CD4-positive, alpha-beta T cell (primary cell): ENCODE data around the gene ABCA2. TPM values are rescaled to one million over a fixed set of nuclear protein-coding genes. Genes with fewer than 3 reads are reported as not detected.

ENCODE experiments used
- ATAC-seq: fragments of 200-7000 bp; cut with Tn5 transposase; one replicate; pipeline ENCODE4 v1.10.0; 2022; ENCODE audit warnings: mild to moderate bottlenecking; ENCODE audit not compliant: poor library complexity
- CTCF ChIA-PET: fragments of 350-600 bp; sonication (Branson Sonifier 250); formaldehyde crosslinking; loops from one replicate; lab custom pipeline; 2021; ENCODE audit warnings: antibody characterized with exemption, inconsistent platforms; lab: Charles Lee
- POLR2A ChIA-PET: fragments of 350-600 bp; sonication (Branson Sonifier 250); formaldehyde crosslinking; loops from one replicate; lab custom pipeline; 2021; ENCODE audit warnings: antibody characterized with exemption, inconsistent platforms; lab: Charles Lee
- DNase-seq, 14 experiments: peaks; one replicate each; pipeline ENCODE4 v3.0.0-alpha.2; 2013 to 2020; ENCODE audit warnings: mixed read lengths in 2 of 14
- H3K27ac ChIP-seq, 2 donors: one replicate each; pipeline versions ENCODE4 v1.5.1 to v1.7.0; 2013; ENCODE audit warnings: low read length in 2 of 2, low read depth in 1 of 2, mild to moderate bottlenecking in 1 of 2
- H3K27me3 ChIP-seq, 2 experiments: 1 replicate in 1 of 2; 2 replicates in 1 of 2; pipeline versions ENCODE4 v1.6.1 to v1.7.0; 2013; ENCODE audit warnings: low read length in 2 of 2, control low read depth in 1 of 2, mild to moderate bottlenecking in 1 of 2, moderate library complexity in 1 of 2; ENCODE audit not compliant: insufficient read depth in 2 of 2, control insufficient read depth in 1 of 2
- H3K36me3 ChIP-seq: one replicate; pipeline ENCODE4 v1.6.1; 2013; ENCODE audit warnings: low read length, control low read depth; ENCODE audit not compliant: insufficient read depth
- H3K4me1 ChIP-seq: one replicate; pipeline ENCODE4 v1.6.1; 2013; ENCODE audit warnings: low read length, control low read depth; ENCODE audit not compliant: insufficient read depth
- H3K4me3 ChIP-seq: one replicate; pipeline ENCODE4 v1.5.1; 2013; ENCODE audit warnings: mild to moderate bottlenecking, low read length, moderate library complexity
- H3K9me3 ChIP-seq, 2 experiments: 1 replicate in 1 of 2; 2 replicates in 1 of 2; pipeline versions ENCODE4 v1.6.1 to v1.7.0; 2013; ENCODE audit warnings: low read length in 2 of 2, mild to moderate bottlenecking in 2 of 2, control low read depth in 1 of 2, moderate library complexity in 1 of 2; ENCODE audit not compliant: control insufficient read depth in 1 of 2, insufficient read depth in 1 of 2
- H3K27ac Mint-ChIP-seq: one replicate; pipeline ENCODE4 v1.8.0; 2020; ENCODE audit warnings: mixed read lengths
- H3K27me3 Mint-ChIP-seq: one replicate; pipeline ENCODE4 v1.8.0; 2021; ENCODE audit warnings: mixed read lengths
- H3K36me3 Mint-ChIP-seq: one replicate; pipeline ENCODE4 v1.8.0; 2021; ENCODE audit warnings: low read depth, mixed read lengths
- H3K4me1 Mint-ChIP-seq: one replicate; pipeline ENCODE4 v1.8.0; 2021; ENCODE audit warnings: low read depth, mixed read lengths
- H3K4me3 Mint-ChIP-seq: one replicate; pipeline ENCODE4 v1.8.0; 2020; ENCODE audit warnings: mild to moderate bottlenecking, mixed read lengths
- H3K9me3 Mint-ChIP-seq: one replicate; pipeline ENCODE4 v1.8.0; 2020; ENCODE audit warnings: mixed read lengths
- CTCF ChIP-seq: fragments of 200-600 bp; IDR thresholded peaks from one replicate; pipeline ENCODE4 v1.8.0; 2022; ENCODE audit warnings: antibody characterized with exemption, mild to moderate bottlenecking
- intact Hi-C, 2 experiments: fragments of 100-400 bp; cut with DNase I in 1 of 2; cut with micrococcal nuclease in 1 of 2; formaldehyde crosslinking; loops; one replicate each; pipeline versions ENCODE4 v1.15.1 to v1.9.0; 2023 to 2025; cut with DNase I, micrococcal nuclease
- total RNA-seq, 174 experiments: library from RNA in 2 of 174; stranded (reverse) in 2 of 174; gene quantifications; one replicate each; pipeline ENCODE4 v1.2.3 and lab custom pipeline; 2021 to 2026

The ABCA2 gene
- total RNA-seq, 2 experiments from 2014 or later: 80.1 to 86.8 TPM

DNA sequence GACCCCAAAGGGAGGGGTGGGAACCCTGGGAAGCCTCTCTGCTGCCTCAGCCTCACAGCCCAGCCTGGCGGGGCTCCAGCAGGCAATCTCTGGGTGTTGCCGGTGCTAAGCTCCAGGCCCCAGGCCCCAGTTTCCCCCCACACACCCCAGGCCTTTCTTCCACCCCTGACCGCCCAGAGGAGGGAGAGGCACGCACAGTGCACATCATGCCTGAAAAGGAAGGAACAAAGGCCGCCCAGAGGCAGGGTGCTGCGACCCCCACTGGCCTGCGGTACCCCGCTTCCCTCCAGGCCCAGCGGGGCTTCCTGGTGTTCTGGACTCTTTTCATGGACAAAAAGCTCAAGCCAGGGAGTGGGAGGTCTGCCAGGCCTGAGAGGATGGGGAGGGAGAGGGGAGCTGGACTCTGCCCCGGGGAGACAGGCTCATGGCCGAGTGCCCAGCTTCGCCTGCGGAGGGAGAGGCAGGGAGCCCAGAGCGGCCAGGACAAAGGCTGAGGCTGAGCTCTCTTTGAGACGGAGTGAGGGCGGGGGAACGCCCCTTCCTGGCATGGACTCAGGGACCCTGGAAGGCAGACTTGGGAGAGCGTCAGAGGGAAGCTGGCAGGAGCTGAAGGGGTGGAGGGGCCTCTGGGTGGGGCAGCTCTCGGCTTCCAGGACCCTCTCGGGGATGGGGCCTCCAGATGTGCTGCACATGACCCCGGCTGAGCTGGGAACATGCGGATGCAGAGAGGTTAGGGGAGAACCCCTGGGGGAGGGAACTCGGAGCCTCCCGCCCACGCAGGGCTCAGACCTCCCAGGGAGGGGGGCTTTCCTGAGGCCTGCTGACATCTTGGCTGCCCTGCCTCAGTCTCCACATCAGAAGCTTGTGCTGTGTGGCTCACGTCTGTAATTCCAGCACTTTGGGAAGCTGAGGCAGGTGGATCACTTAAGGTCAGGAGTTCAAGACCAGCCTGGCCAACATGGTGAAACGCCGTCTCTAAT is 27.6 kb upstream of the ABCA2 start:
- no peaks in the 10 kb centered on the region for H3K4me1 Mint-ChIP-seq
- no peaks in the 10 kb centered on the region for H3K36me3 ChIP-seq
- ATAC-seq (no peak), DNase-seq (no peak)
- ChIA-PET POLR2A (no interaction called here), CTCF (no interaction called here)
- intact Hi-C loops: no loop called here
- H3K36me3 Mint-ChIP-seq: no peaks in the 10 kb centered on the region
- peaks cover 0 to 19% of the 10 kb centered on the region in 2 experiments for H3K9me3 ChIP-seq
- H3K27ac ChIP-seq: no peak overlapping the region
- H3K27ac Mint-ChIP-seq: no peak overlapping the region
- no peak overlapping the region for H3K4me3 ChIP-seq
- peaks cover 27 to 30% of the 10 kb centered on the region in 2 experiments for H3K27me3 ChIP-seq
- H3K4me3 Mint-ChIP-seq: no peak overlapping the region
- no peak for TF ChIP-seq CTCF
- H3K9me3 Mint-ChIP-seq: no peaks in the 10 kb centered on the region
- peaks cover 19% of the 10 kb centered on the region for H3K4me1 ChIP-seq
- peaks cover 15% of the 10 kb centered on the region for H3K27me3 Mint-ChIP-seq

DNA sequence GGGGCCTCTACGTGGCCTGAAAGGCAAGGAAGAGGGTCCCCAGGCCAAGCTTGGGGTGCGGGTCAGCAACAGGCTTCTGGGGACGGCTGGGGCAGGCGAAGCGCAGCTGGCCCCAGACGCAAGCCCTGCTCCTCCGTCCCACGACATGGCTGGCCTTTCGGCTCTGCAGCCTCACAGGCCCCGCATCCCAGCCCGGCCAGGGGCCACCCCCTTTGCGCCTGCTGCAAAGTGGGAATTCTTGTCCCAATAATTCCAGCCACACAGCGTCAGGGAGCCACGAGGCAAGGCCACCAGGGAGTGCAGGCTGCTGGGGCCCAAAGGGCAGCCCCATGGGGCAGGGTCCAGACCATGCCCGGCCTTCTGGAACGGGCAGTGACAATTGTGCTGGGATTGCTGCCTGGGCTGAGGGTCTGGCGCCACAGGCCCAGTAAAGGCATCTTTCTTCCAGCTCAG is 26.9 kb upstream of the ABCA2 start:
- intact Hi-C loops: no loop called here
- H3K27ac ChIP-seq: no peak overlapping the region
- DNase-seq (no peak), ATAC-seq (no peak)
- peaks cover 19% of the 10 kb centered on the region for H3K4me1 ChIP-seq
- Mint-ChIP-seq H3K4me3 (no peak overlapping the region), H3K27ac (no peak overlapping the region), H3K27me3 (peaks cover 22% of the 10 kb centered on the region), H3K4me1 (no peaks in the 10 kb centered on the region), H3K9me3 (no peaks in the 10 kb centered on the region), H3K36me3 (no peaks in the 10 kb centered on the region)
- no peak overlapping the region for H3K4me3 ChIP-seq
- TF ChIP-seq CTCF: no peak
- no peaks in the 10 kb centered on the region for H3K36me3 ChIP-seq
- CTCF ChIA-PET: no interaction called here
- POLR2A ChIA-PET: no interaction called here
- peaks cover 0 to 26% of the 10 kb centered on the region in 2 experiments for H3K9me3 ChIP-seq
- peaks cover 34 to 37% of the 10 kb centered on the region in 2 experiments for H3K27me3 ChIP-seq

GRCh38 chr9:137053944-137054931 is 26.2 kb upstream of the ABCA2 start, which contains the start of gene ENTPD2:
TSS of gene ENTPD2 (minus strand) at chr9:137054061. CDS start at chr9:137053997, 64 bp downstream.
- Histone ChIP-seq H3K36me3 (no peaks in the 10 kb centered on the region), H3K4me3 (no peak within 1 kb of the TSS), H3K27ac (no peak within 1 kb of the TSS), H3K4me1 (peaks cover 26% of the 10 kb centered on the region), H3K9me3 (peaks cover 0 to 34% of the 10 kb centered on the region in 2 experiments), H3K27me3 (peaks cover 42 to 44% of the 10 kb centered on the region in 2 experiments)
- no peak within 1 kb of the TSS for H3K4me3 Mint-ChIP-seq
- intact Hi-C loops: no loop called here
- no peaks in the 10 kb centered on the region for H3K9me3 Mint-ChIP-seq
- no peaks in the 10 kb centered on the region for H3K4me1 Mint-ChIP-seq
- no peak within 1 kb of the TSS for H3K27ac Mint-ChIP-seq
- DNase-seq (peak in 6 of 14 experiments; percentile 40 to 69 (median 62)), ATAC-seq (peak; percentile 67)
- peaks cover 29% of the 10 kb centered on the region for H3K27me3 Mint-ChIP-seq
- no peaks in the 10 kb centered on the region for H3K36me3 Mint-ChIP-seq
- ChIA-PET CTCF (no interaction called here), POLR2A (interaction anchor here (0.6 kb wide), 1 partner anchor 122 kb away, joined by 3 read pairs; no protein-coding TSS in a partner anchor)
- no peak for TF ChIP-seq CTCF
